GM23248 (cell line): ENCODE results near the gene GRIA1. TPM values are rescaled to one million over a fixed set of nuclear protein-coding genes. Genes with fewer than 3 reads are reported as not detected.
A peak's percentile ranks its signal among the peaks of the same experiment; 100 is the strongest.

Source experiments
- DNase-seq: peaks from one replicate; pipeline ENCODE4 v3.0.0-alpha.2; 2015
- H2AFZ ChIP-seq: fragments of 200-600 bp; sonication (generic); 2 replicates; pipeline ENCODE4 v1.6.1; 2016; ENCODE audit warnings: antibody characterized with exemption
- H3F3A ChIP-seq: fragments of 200-600 bp; sonication (generic); 2 replicates; pipeline ENCODE4 v1.6.1; 2016; ENCODE audit warnings: mild to moderate bottlenecking, antibody characterized with exemption, mixed run types; ENCODE audit not compliant: insufficient read depth
- H3K27ac ChIP-seq: fragments of 200-600 bp; sonication (generic); 2 replicates; pipeline ENCODE4 v1.5.1; 2016; ENCODE audit warnings: mild to moderate bottlenecking
- H3K27me3 ChIP-seq: fragments of 200-600 bp; sonication (generic); replicated peaks from 2 replicates; pipeline ENCODE4 v1.6.1; 2016; ENCODE audit warnings: mild to moderate bottlenecking; ENCODE audit not compliant: insufficient read depth
- H3K36me3 ChIP-seq: fragments of 200-600 bp; sonication (generic); 2 replicates; pipeline ENCODE4 v1.6.1; 2016; ENCODE audit warnings: low read depth, mild to moderate bottlenecking
- H3K4me1 ChIP-seq: fragments of 200-600 bp; sonication (generic); 2 replicates; pipeline ENCODE4 v1.6.1; 2016; ENCODE audit warnings: mild to moderate bottlenecking; ENCODE audit not compliant: insufficient read depth
- H3K4me2 ChIP-seq: fragments of 200-600 bp; sonication (generic); one replicate; pipeline ENCODE4 v1.6.1; 2016; ENCODE audit warnings: mild to moderate bottlenecking; ENCODE audit not compliant: unreplicated experiment
- H3K4me3 ChIP-seq: fragments of 200-600 bp; sonication (generic); 2 replicates; pipeline ENCODE4 v1.5.1; 2016; ENCODE audit warnings: mild to moderate bottlenecking
- H3K79me2 ChIP-seq: fragments of 200-600 bp; sonication (generic); 2 replicates; pipeline ENCODE4 v1.6.1; 2016; ENCODE audit warnings: mild to moderate bottlenecking; ENCODE audit not compliant: insufficient read depth
- H3K9ac ChIP-seq: fragments of 200-600 bp; sonication (generic); 2 replicates; pipeline ENCODE4 v1.6.1; 2016; ENCODE audit warnings: mild to moderate bottlenecking
- H3K9me2 ChIP-seq: fragments of 200-600 bp; sonication (generic); 2 replicates; pipeline ENCODE4 v1.6.1; 2016; ENCODE audit warnings: mixed run types, mild to moderate bottlenecking, moderate library complexity; ENCODE audit not compliant: insufficient read depth
- H3K9me3 ChIP-seq: fragments of 200-600 bp; sonication (generic); one replicate; pipeline ENCODE4 v1.6.1; 2017; ENCODE audit warnings: low read depth
- H4K20me1 ChIP-seq: fragments of 200-600 bp; sonication (generic); 2 replicates; pipeline ENCODE4 v1.6.0; 2016; ENCODE audit not compliant: insufficient read depth
- EZH2 ChIP-seq: fragments of 200-600 bp; sonication (generic); IDR thresholded peaks from 2 replicates; pipeline ENCODE4 v1.6.1; 2018; ENCODE audit warnings: antibody characterized with exemption, mild to moderate bottlenecking; ENCODE audit not compliant: insufficient read depth, poor library complexity, severe bottlenecking
- EZH2phosphoT487 ChIP-seq: fragments of 200-600 bp; sonication (generic); IDR thresholded peaks from 2 replicates; pipeline ENCODE4 v1.6.1; 2018; ENCODE audit warnings: antibody characterized with exemption, moderate library complexity, mild to moderate bottlenecking, low read depth; ENCODE audit not compliant: insufficient read depth
- WGBS, 2 experiments: methylation state at CpG; one replicate each; pipeline ENCODE4 v1.1.6; 2015 to 2017; ENCODE audit warnings: low lambda C conversion rate in 2 of 2, low coverage in 1 of 2; ENCODE audit errors: missing lambda C conversion rate in 2 of 2; 5-methylcytosine and 5-hydroxymethylcytosine counted together
- in situ Hi-C: fragments of 300-500 bp; cut with MboI; formaldehyde crosslinking; loops from 2 replicates; pipeline ENCODE4 v1.15.0; 2020
- polyA plus RNA-seq: library from polyadenylated mRNA; unstranded; fragments of >200 nt; fragmentation: Nextera tagmentation; extraction: Ambion mirVana; gene quantifications from 2 replicates; pipeline ENCODE4 v1.2.1, GENCODE V29; 2016
- total RNA-seq: library from RNA; depleted of rRNA; stranded (reverse); fragments of >200 nt; shearing (Covaris generic); gene quantifications from 2 replicates; pipeline ENCODE4 v1.2.3, GENCODE V29; 2014

Gene GRIA1
- total and polyA plus RNA-seq, 2 experiments from 2014 or later: 0.04 to 0.11 TPM

GRCh38 chr5:153745778-153746395, 255.4 kb downstream of the GRIA1 start:
- Histone ChIP-seq H3K36me3 (no peaks in the 10 kb centered on the region), H3K9me2 (no peaks in the 10 kb centered on the region), H3K9ac (no peak overlapping the region), H3K27me3 (no peaks in the 10 kb centered on the region), H3K79me2 (no peaks in the 10 kb centered on the region), H3K4me3 (no peak overlapping the region), H3K9me3 (no peaks in the 10 kb centered on the region), H4K20me1 (no peaks in the 10 kb centered on the region), H3K27ac (no peak overlapping the region), H3K4me1 (peaks cover 5% of the 10 kb centered on the region; the same call in 1 of the 2 replicates), H2AFZ (no peak overlapping the region), H3F3A (no peaks in the 10 kb centered on the region), H3K4me2 (no peak overlapping the region)
- TF ChIP-seq EZH2 (no peak), EZH2phosphoT487 (no peak)
- in situ Hi-C loops: no loop called here
- no peak for DNase-seq
- 36 to 41% methylated on average over 5 of the region's 5 CpGs for WGBS, 2 experiments

- Histone ChIP-seq H3K9ac (no peak overlapping the region), H3K4me1 (peaks cover 5% of the 10 kb centered on the region; the same call in 1 of the 2 replicates), H3K27ac (no peak overlapping the region), H3K4me3 (no peak overlapping the region), H3K79me2 (no peaks in the 10 kb centered on the region), H2AFZ (no peak overlapping the region), H3K4me2 (no peak overlapping the region), H3F3A (no peaks in the 10 kb centered on the region), H3K27me3 (no peaks in the 10 kb centered on the region), H3K9me2 (no peaks in the 10 kb centered on the region), H3K9me3 (no peaks in the 10 kb centered on the region), H3K36me3 (no peaks in the 10 kb centered on the region), H4K20me1 (no peaks in the 10 kb centered on the region)
- 70 to 75% methylated on average over 3 of the region's 3 CpGs for WGBS, 2 experiments
- in situ Hi-C loops: no loop called here
- TF ChIP-seq EZH2phosphoT487: no peak
- no peak for TF ChIP-seq EZH2
- DNase-seq: no peak
These were observed 256.0 kb downstream of the GRIA1 start for GRCh38 chr5:153746440-153746839.

DNA sequence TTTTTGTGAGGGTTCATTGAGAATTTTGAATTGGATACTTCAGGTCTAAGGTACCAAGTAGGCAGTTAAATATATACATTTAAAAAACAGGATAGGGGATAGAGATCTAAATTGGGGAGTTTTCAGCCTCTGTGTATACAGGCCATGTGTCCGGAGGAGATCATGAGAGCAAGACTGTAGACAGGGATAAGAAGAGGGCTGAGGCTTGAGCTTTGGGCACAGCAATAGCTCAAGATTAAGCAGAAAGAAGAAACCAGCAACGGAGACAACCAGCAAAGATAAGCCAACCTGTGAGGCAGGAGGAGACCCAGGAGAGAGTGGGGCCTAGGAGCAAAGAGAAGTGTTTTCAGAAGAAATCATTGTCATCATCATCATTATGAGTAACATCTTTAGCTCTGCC, 258.4 kb downstream of the GRIA1 start:
- DNase-seq: no peak
- no peak for TF ChIP-seq EZH2phosphoT487
- no peak for TF ChIP-seq EZH2
- no peaks in the 10 kb centered on the region for H3K36me3 ChIP-seq
- H3F3A ChIP-seq: no peaks in the 10 kb centered on the region
- H2AFZ ChIP-seq: no peak overlapping the region
- no peaks in the 10 kb centered on the region for H3K27me3 ChIP-seq
- H4K20me1 ChIP-seq: no peaks in the 10 kb centered on the region
- no peak overlapping the region for H3K4me2 ChIP-seq
- H3K79me2 ChIP-seq: no peaks in the 10 kb centered on the region
- H3K9me3 ChIP-seq: no peaks in the 10 kb centered on the region
- whole genome bisulfite sequencing, 2 experiments: 82 to 83% methylated on average over 2 of the region's 2 CpGs
- H3K4me1 ChIP-seq: peaks cover 5% of the 10 kb centered on the region; the same call in 1 of the 2 replicates
- no peaks in the 10 kb centered on the region for H3K9me2 ChIP-seq
- H3K27ac ChIP-seq: no peak overlapping the region
- in situ Hi-C loops: no loop called here
- H3K4me3 ChIP-seq: no peak overlapping the region
- H3K9ac ChIP-seq: no peak overlapping the region

DNA sequence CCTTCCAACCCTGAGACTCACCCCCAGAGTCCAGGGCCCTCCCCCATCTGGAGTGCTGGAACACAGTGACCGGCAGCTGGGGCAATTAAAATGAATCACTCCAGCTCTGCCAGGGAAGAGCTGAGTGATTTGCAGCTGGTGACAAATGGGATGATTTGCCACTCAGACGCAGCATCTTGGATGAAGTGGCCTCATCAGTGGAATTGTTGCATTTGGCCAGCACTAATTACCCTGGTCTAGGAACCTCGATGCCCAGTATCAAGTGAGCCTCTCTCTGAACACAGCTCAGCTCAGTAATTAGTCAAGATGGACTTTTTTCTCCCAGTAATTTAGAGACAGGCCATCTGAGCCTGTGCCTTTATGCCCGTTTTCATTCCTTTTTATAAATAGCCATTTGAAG, 259.5 kb downstream of the GRIA1 start:
- Histone ChIP-seq H3K4me1 (peaks cover 5% of the 10 kb centered on the region; the same call in 1 of the 2 replicates), H3K27ac (no peak overlapping the region), H3K9me2 (no peaks in the 10 kb centered on the region), H4K20me1 (no peaks in the 10 kb centered on the region), H3K27me3 (no peaks in the 10 kb centered on the region), H3K9me3 (no peaks in the 10 kb centered on the region), H2AFZ (no peak overlapping the region), H3F3A (no peaks in the 10 kb centered on the region), H3K9ac (no peak overlapping the region), H3K79me2 (no peaks in the 10 kb centered on the region), H3K4me2 (no peak overlapping the region), H3K4me3 (no peak overlapping the region), H3K36me3 (no peaks in the 10 kb centered on the region)
- in situ Hi-C loops: no loop called here
- peak; percentile 44 for DNase-seq
- WGBS, 2 experiments: 19 to 24% methylated on average over 4 of the region's 4 CpGs
- TF ChIP-seq EZH2 (no peak), EZH2phosphoT487 (no peak)

DNA sequence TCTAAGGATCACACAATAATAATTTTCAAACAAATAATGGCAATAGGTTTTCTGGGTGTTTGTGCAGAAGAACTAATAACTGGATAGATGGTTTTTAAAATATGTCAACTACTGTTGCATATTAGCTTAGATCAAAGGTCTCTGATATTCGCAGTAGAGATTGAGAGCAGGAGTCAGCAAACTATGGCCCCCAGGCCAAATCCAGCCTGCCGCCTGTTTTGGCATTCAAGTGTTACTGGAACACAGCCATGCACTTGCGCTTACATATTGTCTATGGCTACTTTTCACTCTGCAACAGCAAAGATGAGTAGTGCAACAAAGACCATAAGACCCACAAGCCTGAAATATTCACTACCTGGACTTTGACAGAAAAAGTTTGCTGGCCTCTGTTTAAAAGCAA, 260.8 kb downstream of the GRIA1 start:
- H3K9ac ChIP-seq: no peak overlapping the region
- H3K27ac ChIP-seq: no peak overlapping the region
- no peaks in the 10 kb centered on the region for H3K36me3 ChIP-seq
- no peaks in the 10 kb centered on the region for H3K79me2 ChIP-seq
- TF ChIP-seq EZH2 (no peak), EZH2phosphoT487 (no peak)
- H3F3A ChIP-seq: no peaks in the 10 kb centered on the region
- H3K4me1 ChIP-seq: peaks cover 5% of the 10 kb centered on the region; the same call in 1 of the 2 replicates
- no peaks in the 10 kb centered on the region for H3K27me3 ChIP-seq
- H4K20me1 ChIP-seq: no peaks in the 10 kb centered on the region
- H3K9me3 ChIP-seq: no peaks in the 10 kb centered on the region
- DNase-seq: no peak
- in situ Hi-C loops: no loop called here
- WGBS, 2 experiments: 82% methylated on average over 3 of the region's 3 CpGs
- no peaks in the 10 kb centered on the region for H3K9me2 ChIP-seq
- H2AFZ ChIP-seq: no peak overlapping the region
- H3K4me2 ChIP-seq: no peak overlapping the region
- no peak overlapping the region for H3K4me3 ChIP-seq
